OCI-LY3 (cell line): ENCODE results near the gene DYNC1I1.

Experiments used
- H2AFZ ChIP-seq: fragments of 200-600, 300-600 bp; shearing (Covaris generic); 2 replicates; pipeline ENCODE4 v1.6.0; 2014; ENCODE audit warnings: antibody characterized with exemption, low read depth, low read length
- H3K27ac ChIP-seq: fragments of 200-600, 300-600 bp; sonication (generic); 2 replicates; pipeline ENCODE4 v1.5.1; 2014; ENCODE audit warnings: mild to moderate bottlenecking, low read length, moderate library complexity, mixed read lengths
- H3K27me3 ChIP-seq: fragments of 200-600, 300-600 bp; sonication (generic); 2 replicates; pipeline ENCODE4 v1.6.1; 2014; ENCODE audit warnings: low read depth, low read length, mixed read lengths
- H3K36me3 ChIP-seq: fragments of 200-600, 300-600 bp; sonication (generic); replicated peaks from 2 replicates; pipeline ENCODE3; 2014; ENCODE audit warnings: low read depth, low read length, mixed read lengths
- H3K4me1 ChIP-seq: fragments of 300-600, 200-600 bp; sonication (generic); 2 replicates; pipeline ENCODE4 v1.6.1; 2014; ENCODE audit warnings: low read length, mixed read lengths
- H3K4me2 ChIP-seq: fragments of 200-600, 300-600 bp; sonication (generic); 2 replicates; pipeline ENCODE4 v1.6.1; 2014; ENCODE audit warnings: low read length, mixed read lengths
- H3K4me3 ChIP-seq: fragments of 300-600, 200-600 bp; sonication (generic); 2 replicates; pipeline ENCODE4 v1.5.1; 2014; ENCODE audit warnings: antibody characterized with exemption, mild to moderate bottlenecking, low read length, moderate library complexity
- H3K79me2 ChIP-seq: fragments of 300-600, 200-600 bp; shearing (Covaris generic); 2 replicates; pipeline ENCODE4 v1.6.1; 2014; ENCODE audit warnings: mild to moderate bottlenecking, low read length, mixed read lengths
- H3K9ac ChIP-seq: fragments of 300-600, 200-600 bp; shearing (Covaris generic); 2 replicates; pipeline ENCODE4 v1.6.0; 2014; ENCODE audit warnings: mild to moderate bottlenecking, low read length, moderate library complexity
- H3K9me3 ChIP-seq: fragments of 200-600, 300-600 bp; shearing (Covaris generic); 2 replicates; pipeline ENCODE4 v1.6.1; 2014; ENCODE audit warnings: low read length, mixed read lengths; ENCODE audit not compliant: insufficient read depth
- H4K20me1 ChIP-seq: fragments of 200-600, 300-600 bp; sonication (generic); 2 replicates; pipeline ENCODE4 v1.6.1; 2016; ENCODE audit warnings: low read length, mixed read lengths; ENCODE audit not compliant: insufficient read depth
- EZH2phosphoT487 ChIP-seq: fragments of 200-600 bp; shearing (Covaris generic); IDR thresholded peaks from 2 replicates; pipeline ENCODE4 v1.6.1; 2018; ENCODE audit warnings: antibody characterized with exemption, mixed run types, low read depth
- TF ChIP-seq, protein P1 (sequence below): fragments of 200-600, 300-600 bp; sonication (generic); IDR thresholded peaks from 2 replicates; pipeline ENCODE4 v1.5.1; 2014; ENCODE audit warnings: antibody characterized with exemption, low read length, low read depth

The DYNC1I1 gene

DNA sequence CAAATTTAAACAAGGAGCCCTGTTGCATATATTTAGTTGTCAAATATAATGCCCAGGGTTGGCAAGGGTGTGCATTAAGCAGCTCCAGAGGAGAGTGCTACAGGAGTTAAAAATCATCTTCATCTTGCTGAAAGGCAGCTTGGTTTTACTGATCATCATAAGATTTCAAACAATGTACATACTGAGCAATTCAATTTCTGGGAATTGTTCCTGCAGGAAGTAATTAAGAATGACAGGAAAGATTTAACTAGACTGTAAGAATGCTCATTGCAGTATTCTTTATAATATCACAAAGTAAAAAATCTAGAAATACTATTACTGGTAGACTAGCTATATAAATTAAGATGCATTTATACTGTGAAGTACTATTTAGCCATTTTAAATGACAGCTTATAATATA is 153.6 kb downstream of the DYNC1I1 start:
- H3K9ac ChIP-seq: no peak overlapping the region
- H2AFZ ChIP-seq: no peak overlapping the region
- H3K4me2 ChIP-seq: no peak overlapping the region
- H3K4me3 ChIP-seq: no peak overlapping the region
- no peak overlapping the region for H3K27ac ChIP-seq
- H3K79me2 ChIP-seq: no peaks in the 10 kb centered on the region
- peaks cover 17% of the 10 kb centered on the region; the same call in 1 of the 2 replicates for H3K27me3 ChIP-seq
- no peaks in the 10 kb centered on the region for H4K20me1 ChIP-seq
- no peaks in the 10 kb centered on the region for H3K36me3 ChIP-seq
- no peaks in the 10 kb centered on the region for H3K9me3 ChIP-seq
- H3K4me1 ChIP-seq: no peaks in the 10 kb centered on the region
- TF ChIP-seq, protein P1, sequence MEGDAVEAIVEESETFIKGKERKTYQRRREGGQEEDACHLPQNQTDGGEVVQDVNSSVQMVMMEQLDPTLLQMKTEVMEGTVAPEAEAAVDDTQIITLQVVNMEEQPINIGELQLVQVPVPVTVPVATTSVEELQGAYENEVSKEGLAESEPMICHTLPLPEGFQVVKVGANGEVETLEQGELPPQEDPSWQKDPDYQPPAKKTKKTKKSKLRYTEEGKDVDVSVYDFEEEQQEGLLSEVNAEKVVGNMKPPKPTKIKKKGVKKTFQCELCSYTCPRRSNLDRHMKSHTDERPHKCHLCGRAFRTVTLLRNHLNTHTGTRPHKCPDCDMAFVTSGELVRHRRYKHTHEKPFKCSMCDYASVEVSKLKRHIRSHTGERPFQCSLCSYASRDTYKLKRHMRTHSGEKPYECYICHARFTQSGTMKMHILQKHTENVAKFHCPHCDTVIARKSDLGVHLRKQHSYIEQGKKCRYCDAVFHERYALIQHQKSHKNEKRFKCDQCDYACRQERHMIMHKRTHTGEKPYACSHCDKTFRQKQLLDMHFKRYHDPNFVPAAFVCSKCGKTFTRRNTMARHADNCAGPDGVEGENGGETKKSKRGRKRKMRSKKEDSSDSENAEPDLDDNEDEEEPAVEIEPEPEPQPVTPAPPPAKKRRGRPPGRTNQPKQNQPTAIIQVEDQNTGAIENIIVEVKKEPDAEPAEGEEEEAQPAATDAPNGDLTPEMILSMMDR: no peak
- TF ChIP-seq EZH2phosphoT487: no peak

GRCh38 chr7:95927756-95928155 is 155.4 kb downstream of the DYNC1I1 start:
- Histone ChIP-seq H3K9ac (no peak overlapping the region), H3K4me3 (no peak overlapping the region), H2AFZ (no peak overlapping the region), H3K9me3 (no peaks in the 10 kb centered on the region), H3K4me1 (no peaks in the 10 kb centered on the region), H3K79me2 (no peaks in the 10 kb centered on the region), H3K4me2 (no peak overlapping the region), H3K27me3 (peaks cover 13% of the 10 kb centered on the region; the same call in 1 of the 2 replicates), H4K20me1 (no peaks in the 10 kb centered on the region), H3K36me3 (no peaks in the 10 kb centered on the region), H3K27ac (no peak overlapping the region)
- TF ChIP-seq, protein P1: no peak
- TF ChIP-seq EZH2phosphoT487: no peak

DNA sequence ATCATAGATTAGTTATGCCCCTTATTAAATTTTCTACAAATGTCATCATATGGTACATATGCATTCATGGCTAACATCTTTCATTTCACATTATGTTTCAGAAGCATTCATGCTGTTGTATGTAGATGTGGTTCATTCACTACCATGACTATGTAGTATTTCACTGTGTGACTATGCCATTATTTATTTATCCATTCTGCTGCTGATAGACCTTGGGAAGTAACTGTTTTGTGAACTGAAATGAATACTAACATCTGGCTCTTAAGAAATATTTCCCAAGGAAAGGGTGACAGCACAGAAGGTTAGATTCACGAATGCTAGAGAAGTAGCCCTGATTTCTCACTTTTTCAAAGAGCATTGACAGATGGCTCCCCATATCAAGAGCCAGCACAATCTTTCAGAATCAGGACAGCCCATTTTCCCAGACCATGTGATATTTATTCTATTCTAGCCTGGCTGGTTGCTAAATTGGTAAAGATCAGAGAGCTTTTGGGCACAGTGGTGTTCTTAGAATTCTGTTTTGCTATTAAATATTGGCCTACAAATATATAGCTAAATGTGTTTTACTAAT is 157.4 kb downstream of the DYNC1I1 start:
- Histone ChIP-seq H3K79me2 (no peaks in the 10 kb centered on the region), H4K20me1 (no peaks in the 10 kb centered on the region), H3K4me3 (no peak overlapping the region), H3K9me3 (no peaks in the 10 kb centered on the region), H3K4me2 (no peak overlapping the region), H3K27me3 (peaks cover 12% of the 10 kb centered on the region; the same call in 1 of the 2 replicates), H3K4me1 (no peaks in the 10 kb centered on the region), H3K27ac (no peak overlapping the region), H3K9ac (no peak overlapping the region), H3K36me3 (no peaks in the 10 kb centered on the region), H2AFZ (no peak overlapping the region)
- no peak for TF ChIP-seq EZH2phosphoT487
- TF ChIP-seq, protein P1: no peak

- H3K4me1 ChIP-seq: no peaks in the 10 kb centered on the region
- no peaks in the 10 kb centered on the region for H3K36me3 ChIP-seq
- H2AFZ ChIP-seq: no peak overlapping the region
- no peaks in the 10 kb centered on the region for H4K20me1 ChIP-seq
- H3K4me3 ChIP-seq: no peak overlapping the region
- H3K4me2 ChIP-seq: no peak overlapping the region
- H3K27ac ChIP-seq: no peak overlapping the region
- no peak overlapping the region for H3K9ac ChIP-seq
- H3K9me3 ChIP-seq: no peaks in the 10 kb centered on the region
- TF ChIP-seq EZH2phosphoT487: no peak
- TF ChIP-seq, protein P1: no peak
- H3K27me3 ChIP-seq: no peaks in the 10 kb centered on the region
- H3K79me2 ChIP-seq: no peaks in the 10 kb centered on the region
These were observed 159.3 kb downstream of the DYNC1I1 start for GRCh38 chr7:95931460-95932232.
